Measurements from ENCODE around the gene CRTC1.

Gene CRTC1

DNA sequence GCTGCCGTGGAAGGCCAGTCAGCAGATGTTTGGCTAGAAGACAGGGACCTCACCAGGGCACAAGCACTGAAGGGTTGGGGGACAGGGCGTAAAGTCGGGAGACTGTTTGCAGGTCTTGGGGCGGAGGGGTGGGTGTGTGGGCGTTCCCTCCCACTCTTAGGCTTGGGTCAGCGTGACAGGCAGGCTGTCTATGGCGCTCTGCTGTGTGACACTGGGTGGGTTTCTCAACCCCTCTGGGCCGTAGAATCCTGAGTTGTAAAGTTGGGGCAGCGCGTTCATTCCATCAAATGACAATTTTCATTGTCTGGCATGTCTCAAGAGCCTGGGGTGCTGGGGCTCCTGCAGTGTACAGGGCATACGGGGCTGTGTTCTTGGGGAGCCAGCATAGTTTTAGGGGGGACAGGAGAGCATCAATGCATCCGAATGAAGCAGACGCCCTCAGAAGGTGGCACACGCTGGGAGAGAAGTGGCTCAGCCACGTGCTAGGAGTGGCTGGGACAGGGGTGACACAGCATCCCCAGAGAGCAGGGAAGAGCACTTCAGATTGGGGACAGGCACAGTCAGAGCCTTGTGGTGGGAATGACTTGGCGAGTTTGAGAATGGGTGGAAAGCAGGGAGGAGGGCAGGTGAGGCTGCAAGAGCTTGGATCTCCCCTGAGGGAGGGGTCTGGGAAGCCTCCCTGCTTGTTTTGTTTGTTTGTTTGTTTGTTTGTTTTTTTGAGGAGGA is 4.4 kb downstream of the CRTC1 start:
- TF ChIP-seq ZC3H10 (CRISPR knock-in tag; IDR thresholded peaks at IDR 0.05) (no peak), ESRRG (CRISPR knock-in tag; IDR thresholded peaks at IDR 0.05) (no peak), ISL1 (CRISPR knock-in tag; IDR thresholded peaks at IDR 0.05) (no peak), GLIS3 (CRISPR knock-in tag; IDR thresholded peaks at IDR 0.05) (no peak), TCF4 (CRISPR knock-in tag; IDR thresholded peaks at IDR 0.05; ENCODE audit: borderline replicate concordance) (no peak), ZNF8 (CRISPR knock-in tag; IDR thresholded peaks at IDR 0.05) (no peak), ZNF70 (CRISPR knock-in tag; IDR thresholded peaks at IDR 0.05) (no peak), BACH2 (CRISPR knock-in tag; IDR thresholded peaks at IDR 0.05; ENCODE audit: borderline replicate concordance) (no peak), PPARA (CRISPR knock-in tag; IDR thresholded peaks at IDR 0.05; ENCODE audit: borderline replicate concordance) (no peak)
- TF ChIP-seq, protein P1, sequence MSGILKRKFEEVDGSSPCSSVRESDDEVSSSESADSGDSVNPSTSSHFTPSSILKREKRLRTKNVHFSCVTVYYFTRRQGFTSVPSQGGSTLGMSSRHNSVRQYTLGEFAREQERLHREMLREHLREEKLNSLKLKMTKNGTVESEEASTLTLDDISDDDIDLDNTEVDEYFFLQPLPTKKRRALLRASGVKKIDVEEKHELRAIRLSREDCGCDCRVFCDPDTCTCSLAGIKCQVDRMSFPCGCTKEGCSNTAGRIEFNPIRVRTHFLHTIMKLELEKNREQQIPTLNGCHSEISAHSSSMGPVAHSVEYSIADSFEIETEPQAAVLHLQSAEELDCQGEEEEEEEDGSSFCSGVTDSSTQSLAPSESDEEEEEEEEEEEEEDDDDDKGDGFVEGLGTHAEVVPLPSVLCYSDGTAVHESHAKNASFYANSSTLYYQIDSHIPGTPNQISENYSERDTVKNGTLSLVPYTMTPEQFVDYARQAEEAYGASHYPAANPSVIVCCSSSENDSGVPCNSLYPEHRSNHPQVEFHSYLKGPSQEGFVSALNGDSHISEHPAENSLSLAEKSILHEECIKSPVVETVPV (CRISPR knock-in tag; IDR thresholded peaks at IDR 0.05), result no peak
- TF ChIP-seq, protein P2, sequence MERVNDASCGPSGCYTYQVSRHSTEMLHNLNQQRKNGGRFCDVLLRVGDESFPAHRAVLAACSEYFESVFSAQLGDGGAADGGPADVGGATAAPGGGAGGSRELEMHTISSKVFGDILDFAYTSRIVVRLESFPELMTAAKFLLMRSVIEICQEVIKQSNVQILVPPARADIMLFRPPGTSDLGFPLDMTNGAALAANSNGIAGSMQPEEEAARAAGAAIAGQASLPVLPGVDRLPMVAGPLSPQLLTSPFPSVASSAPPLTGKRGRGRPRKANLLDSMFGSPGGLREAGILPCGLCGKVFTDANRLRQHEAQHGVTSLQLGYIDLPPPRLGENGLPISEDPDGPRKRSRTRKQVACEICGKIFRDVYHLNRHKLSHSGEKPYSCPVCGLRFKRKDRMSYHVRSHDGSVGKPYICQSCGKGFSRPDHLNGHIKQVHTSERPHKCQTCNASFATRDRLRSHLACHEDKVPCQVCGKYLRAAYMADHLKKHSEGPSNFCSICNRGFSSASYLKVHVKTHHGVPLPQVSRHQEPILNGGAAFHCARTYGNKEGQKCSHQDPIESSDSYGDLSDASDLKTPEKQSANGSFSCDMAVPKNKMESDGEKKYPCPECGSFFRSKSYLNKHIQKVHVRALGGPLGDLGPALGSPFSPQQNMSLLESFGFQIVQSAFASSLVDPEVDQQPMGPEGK (CRISPR knock-in tag; IDR thresholded peaks at IDR 0.05; ENCODE audit: borderline replicate concordance), result no peak
- TF ChIP-seq, protein P3, sequence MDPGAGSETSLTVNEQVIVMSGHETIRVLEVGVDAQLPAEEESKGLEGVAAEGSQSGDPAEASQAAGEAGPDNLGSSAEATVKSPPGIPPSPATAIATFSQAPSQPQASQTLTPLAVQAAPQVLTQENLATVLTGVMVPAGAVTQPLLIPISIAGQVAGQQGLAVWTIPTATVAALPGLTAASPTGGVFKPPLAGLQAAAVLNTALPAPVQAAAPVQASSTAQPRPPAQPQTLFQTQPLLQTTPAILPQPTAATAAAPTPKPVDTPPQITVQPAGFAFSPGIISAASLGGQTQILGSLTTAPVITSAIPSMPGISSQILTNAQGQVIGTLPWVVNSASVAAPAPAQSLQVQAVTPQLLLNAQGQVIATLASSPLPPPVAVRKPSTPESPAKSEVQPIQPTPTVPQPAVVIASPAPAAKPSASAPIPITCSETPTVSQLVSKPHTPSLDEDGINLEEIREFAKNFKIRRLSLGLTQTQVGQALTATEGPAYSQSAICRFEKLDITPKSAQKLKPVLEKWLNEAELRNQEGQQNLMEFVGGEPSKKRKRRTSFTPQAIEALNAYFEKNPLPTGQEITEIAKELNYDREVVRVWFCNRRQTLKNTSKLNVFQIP (CRISPR knock-in tag; IDR thresholded peaks at IDR 0.05; ENCODE audit: borderline replicate concordance, low read depth), result no peak
- ATAC-seq, result no peak

DNA sequence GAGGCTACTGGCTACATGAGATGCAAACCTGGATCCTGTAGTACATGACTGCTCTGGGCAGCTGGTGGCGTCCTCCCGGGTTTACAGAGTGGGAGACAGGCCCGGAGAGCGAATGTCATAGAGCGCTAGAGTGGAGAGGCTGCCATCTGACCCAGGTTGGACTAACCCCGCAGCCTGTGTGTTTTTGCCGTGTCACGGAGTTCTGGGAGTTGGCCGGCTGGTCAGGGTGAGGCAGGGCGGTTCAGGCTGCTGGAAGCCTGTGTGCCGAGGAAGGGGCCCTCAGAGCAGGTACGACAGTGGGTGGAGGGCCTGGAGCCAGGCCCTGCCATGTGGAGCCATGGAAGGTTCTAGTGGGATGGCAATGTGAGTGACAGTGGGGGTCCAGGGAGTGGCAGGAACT is 12.5 kb downstream of the CRTC1 start:
- TF ChIP-seq TCF4 (CRISPR knock-in tag; IDR thresholded peaks at IDR 0.05; ENCODE audit: borderline replicate concordance) (no peak), SNAI2 (CRISPR knock-in tag; IDR thresholded peaks at IDR 0.05) (no peak), ZNF8 (CRISPR knock-in tag; IDR thresholded peaks at IDR 0.05) (no peak), ISL1 (CRISPR knock-in tag; IDR thresholded peaks at IDR 0.05) (no peak), ZNF565 (CRISPR knock-in tag; conservative IDR thresholded peaks at IDR 0.05; ENCODE audit: low read depth) (no peak), GLIS3 (CRISPR knock-in tag; IDR thresholded peaks at IDR 0.05) (no peak), RARB (CRISPR knock-in tag; IDR thresholded peaks at IDR 0.05) (no peak), ZFP3 (CRISPR knock-in tag; IDR thresholded peaks at IDR 0.05) (no peak), PPARA (CRISPR knock-in tag; IDR thresholded peaks at IDR 0.05; ENCODE audit: borderline replicate concordance) (no peak), CSDC2 (CRISPR knock-in tag; IDR thresholded peaks at IDR 0.05) (no peak), ZFP30 (CRISPR knock-in tag; IDR thresholded peaks at IDR 0.05) (no peak), OSR1 (CRISPR knock-in tag; IDR thresholded peaks at IDR 0.05) (no peak), ZNF70 (CRISPR knock-in tag; IDR thresholded peaks at IDR 0.05) (no peak), ARNTL (CRISPR knock-in tag; IDR thresholded peaks at IDR 0.05; ENCODE audit: borderline replicate concordance, low read depth) (no peak), ESRRG (CRISPR knock-in tag; IDR thresholded peaks at IDR 0.05) (no peak)
- TF ChIP-seq, protein P2 (CRISPR knock-in tag; IDR thresholded peaks at IDR 0.05; ENCODE audit: borderline replicate concordance), result no peak
- TF ChIP-seq, protein P4, sequence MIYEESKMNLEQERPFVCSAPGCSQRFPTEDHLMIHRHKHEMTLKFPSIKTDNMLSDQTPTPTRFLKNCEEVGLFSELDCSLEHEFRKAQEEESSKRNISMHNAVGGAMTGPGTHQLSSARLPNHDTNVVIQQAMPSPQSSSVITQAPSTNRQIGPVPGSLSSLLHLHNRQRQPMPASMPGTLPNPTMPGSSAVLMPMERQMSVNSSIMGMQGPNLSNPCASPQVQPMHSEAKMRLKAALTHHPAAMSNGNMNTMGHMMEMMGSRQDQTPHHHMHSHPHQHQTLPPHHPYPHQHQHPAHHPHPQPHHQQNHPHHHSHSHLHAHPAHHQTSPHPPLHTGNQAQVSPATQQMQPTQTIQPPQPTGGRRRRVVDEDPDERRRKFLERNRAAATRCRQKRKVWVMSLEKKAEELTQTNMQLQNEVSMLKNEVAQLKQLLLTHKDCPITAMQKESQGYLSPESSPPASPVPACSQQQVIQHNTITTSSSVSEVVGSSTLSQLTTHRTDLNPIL (CRISPR knock-in tag; IDR thresholded peaks at IDR 0.05; ENCODE audit: low read depth), result no peak
- TF ChIP-seq, protein P1 (CRISPR knock-in tag; IDR thresholded peaks at IDR 0.05), result no peak
- TF ChIP-seq, protein P5, sequence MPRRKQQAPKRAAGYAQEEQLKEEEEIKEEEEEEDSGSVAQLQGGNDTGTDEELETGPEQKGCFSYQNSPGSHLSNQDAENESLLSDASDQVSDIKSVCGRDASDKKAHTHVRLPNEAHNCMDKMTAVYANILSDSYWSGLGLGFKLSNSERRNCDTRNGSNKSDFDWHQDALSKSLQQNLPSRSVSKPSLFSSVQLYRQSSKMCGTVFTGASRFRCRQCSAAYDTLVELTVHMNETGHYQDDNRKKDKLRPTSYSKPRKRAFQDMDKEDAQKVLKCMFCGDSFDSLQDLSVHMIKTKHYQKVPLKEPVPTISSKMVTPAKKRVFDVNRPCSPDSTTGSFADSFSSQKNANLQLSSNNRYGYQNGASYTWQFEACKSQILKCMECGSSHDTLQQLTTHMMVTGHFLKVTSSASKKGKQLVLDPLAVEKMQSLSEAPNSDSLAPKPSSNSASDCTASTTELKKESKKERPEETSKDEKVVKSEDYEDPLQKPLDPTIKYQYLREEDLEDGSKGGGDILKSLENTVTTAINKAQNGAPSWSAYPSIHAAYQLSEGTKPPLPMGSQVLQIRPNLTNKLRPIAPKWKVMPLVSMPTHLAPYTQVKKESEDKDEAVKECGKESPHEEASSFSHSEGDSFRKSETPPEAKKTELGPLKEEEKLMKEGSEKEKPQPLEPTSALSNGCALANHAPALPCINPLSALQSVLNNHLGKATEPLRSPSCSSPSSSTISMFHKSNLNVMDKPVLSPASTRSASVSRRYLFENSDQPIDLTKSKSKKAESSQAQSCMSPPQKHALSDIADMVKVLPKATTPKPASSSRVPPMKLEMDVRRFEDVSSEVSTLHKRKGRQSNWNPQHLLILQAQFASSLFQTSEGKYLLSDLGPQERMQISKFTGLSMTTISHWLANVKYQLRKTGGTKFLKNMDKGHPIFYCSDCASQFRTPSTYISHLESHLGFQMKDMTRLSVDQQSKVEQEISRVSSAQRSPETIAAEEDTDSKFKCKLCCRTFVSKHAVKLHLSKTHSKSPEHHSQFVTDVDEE (CRISPR knock-in tag; IDR thresholded peaks at IDR 0.05), result no peak
- ATAC-seq, result no peak

Measured in SK-N-SH treated with all-trans-retinoic acid at 6 μM for 48 hours (cell line).